ENCODE results near the gene EMC10.

The EMC10 gene

GRCh38 chr19:50453243-50453642 is 23.1 kb upstream of the EMC10 start:
- Histone ChIP-seq H3K36me3 (ENCODE audit: control insufficient read depth in 1 of 2, insufficient read depth in 2 of 2, low read depth in 1 of 2, low read length in 2 of 2) (peaks cover 0 to 16% of the 10 kb centered on the region in 2 experiments), H3K4me2 (ENCODE audit: low read length, poor library complexity, severe bottlenecking) (no peak overlapping the region), H3K27ac (ENCODE audit: low read length, poor library complexity, severe bottlenecking) (no peak overlapping the region), H3K79me1 (replicated peaks; ENCODE audit: low read length, poor library complexity, severe bottlenecking) (no peaks in the 10 kb centered on the region), H3K4me1 (ENCODE audit: control insufficient read depth, insufficient read depth, low read depth, low read length) (no peaks in the 10 kb centered on the region), H3K4me3 (ENCODE audit: insufficient read depth in 1 of 2, low read depth in 1 of 2, low read length in 2 of 2) (no peak overlapping the region), H4K91ac (ENCODE audit: low read length) (no peak overlapping the region), H2BK12ac (ENCODE audit: low read length in 2 of 2) (no peak overlapping the region), H2BK120ac (ENCODE audit: low read depth, low read length) (no peak overlapping the region), H3K14ac (ENCODE audit: low read length in 2 of 2) (no peak overlapping the region), H3K23ac (ENCODE audit: low read length in 2 of 2) (no peak overlapping the region), H3K27me3 (ENCODE audit: control insufficient read depth in 1 of 2, insufficient read depth in 1 of 2, low read length in 2 of 2) (peaks cover 10 to 55% of the 10 kb centered on the region in 2 experiments), H2AK5ac (ENCODE audit: low read length, severe bottlenecking) (no peak overlapping the region), H3K9me3 (ENCODE audit: control insufficient read depth, low read length) (no peaks in the 10 kb centered on the region), H2BK15ac (ENCODE audit: low read depth, poor library complexity, severe bottlenecking) (no peak overlapping the region), H3K4ac (ENCODE audit: low read depth in 1 of 2, low read length in 2 of 2) (no peak overlapping the region), H2AFZ (ENCODE audit: low read depth, low read length) (no peak overlapping the region), H3K18ac (ENCODE audit: low read depth in 1 of 2, low read length in 2 of 2) (no peak overlapping the region), H4K8ac (ENCODE audit: low read length) (no peak overlapping the region), H3K9ac (ENCODE audit: low read length) (no peak overlapping the region), H2BK5ac (ENCODE audit: low read depth, low read length, poor library complexity, severe bottlenecking) (no peak overlapping the region)
- 100% methylated on average over 3 of the region's 3 CpGs for WGBS
- no peak for DNase-seq

- Histone ChIP-seq H2AFZ (ENCODE audit: low read depth, low read length) (no peak overlapping the region), H3K79me1 (replicated peaks; ENCODE audit: low read length, poor library complexity, severe bottlenecking) (no peaks in the 10 kb centered on the region), H3K27me3 (ENCODE audit: control insufficient read depth in 1 of 2, insufficient read depth in 1 of 2, low read length in 2 of 2) (peaks cover 3 to 44% of the 10 kb centered on the region in 2 experiments), H3K18ac (ENCODE audit: low read depth in 1 of 2, low read length in 2 of 2) (no peak overlapping the region), H2AK5ac (ENCODE audit: low read length, severe bottlenecking) (no peak overlapping the region), H3K4ac (ENCODE audit: low read depth in 1 of 2, low read length in 2 of 2) (no peak overlapping the region), H3K4me3 (ENCODE audit: insufficient read depth in 1 of 2, low read depth in 1 of 2, low read length in 2 of 2) (no peak overlapping the region), H3K36me3 (ENCODE audit: control insufficient read depth in 1 of 2, insufficient read depth in 2 of 2, low read depth in 1 of 2, low read length in 2 of 2) (peaks cover 0 to 15% of the 10 kb centered on the region in 2 experiments), H3K14ac (ENCODE audit: low read length in 2 of 2) (no peak overlapping the region), H3K4me2 (ENCODE audit: low read length, poor library complexity, severe bottlenecking) (no peak overlapping the region), H4K91ac (ENCODE audit: low read length) (no peak overlapping the region), H3K9ac (ENCODE audit: low read length) (no peak overlapping the region), H3K23ac (ENCODE audit: low read length in 2 of 2) (no peak overlapping the region), H2BK120ac (ENCODE audit: low read depth, low read length) (no peak overlapping the region), H2BK15ac (ENCODE audit: low read depth, poor library complexity, severe bottlenecking) (no peak overlapping the region), H3K27ac (ENCODE audit: low read length, poor library complexity, severe bottlenecking) (no peak overlapping the region), H3K4me1 (ENCODE audit: control insufficient read depth, insufficient read depth, low read depth, low read length) (peaks cover 11% of the 10 kb centered on the region), H3K9me3 (ENCODE audit: control insufficient read depth, low read length) (no peaks in the 10 kb centered on the region), H2BK12ac (ENCODE audit: low read length in 2 of 2) (no peak overlapping the region), H4K8ac (ENCODE audit: low read length) (no peak overlapping the region), H2BK5ac (ENCODE audit: low read depth, low read length, poor library complexity, severe bottlenecking) (no peak overlapping the region)
- 61% methylated on average over 2 of the region's 2 CpGs for WGBS
- DNase-seq: no peak
Observed at GRCh38 chr19:50455992-50456391, 20.3 kb upstream of the EMC10 start.

- Histone ChIP-seq H4K8ac (ENCODE audit: low read length) (no peak overlapping the region), H3K4me2 (ENCODE audit: low read length, poor library complexity, severe bottlenecking) (no peak overlapping the region), H3K27ac (ENCODE audit: low read length, poor library complexity, severe bottlenecking) (no peak overlapping the region), H2BK15ac (ENCODE audit: low read depth, poor library complexity, severe bottlenecking) (no peak overlapping the region), H3K79me1 (replicated peaks; ENCODE audit: low read length, poor library complexity, severe bottlenecking) (no peaks in the 10 kb centered on the region), H2AFZ (ENCODE audit: low read depth, low read length) (no peak overlapping the region), H2BK120ac (ENCODE audit: low read depth, low read length) (no peak overlapping the region), H3K9ac (ENCODE audit: low read length) (no peak overlapping the region), H3K36me3 (ENCODE audit: control insufficient read depth in 1 of 2, insufficient read depth in 2 of 2, low read depth in 1 of 2, low read length in 2 of 2) (peaks cover 0 to 15% of the 10 kb centered on the region in 2 experiments), H3K27me3 (ENCODE audit: control insufficient read depth in 1 of 2, insufficient read depth in 1 of 2, low read length in 2 of 2) (peaks cover 0 to 41% of the 10 kb centered on the region in 2 experiments), H2BK12ac (ENCODE audit: low read length in 2 of 2) (no peak overlapping the region), H3K4me3 (ENCODE audit: insufficient read depth in 1 of 2, low read depth in 1 of 2, low read length in 2 of 2) (no peak overlapping the region), H3K9me3 (ENCODE audit: control insufficient read depth, low read length) (no peaks in the 10 kb centered on the region), H2AK5ac (ENCODE audit: low read length, severe bottlenecking) (no peak overlapping the region), H2BK5ac (ENCODE audit: low read depth, low read length, poor library complexity, severe bottlenecking) (no peak overlapping the region), H3K4me1 (ENCODE audit: control insufficient read depth, insufficient read depth, low read depth, low read length) (peaks cover 12% of the 10 kb centered on the region), H3K23ac (ENCODE audit: low read length in 2 of 2) (no peak overlapping the region), H3K4ac (ENCODE audit: low read depth in 1 of 2, low read length in 2 of 2) (no peak overlapping the region), H3K18ac (ENCODE audit: low read depth in 1 of 2, low read length in 2 of 2) (no peak overlapping the region), H4K91ac (ENCODE audit: low read length) (no peak overlapping the region), H3K14ac (ENCODE audit: low read length in 2 of 2) (no peak overlapping the region)
- 78% methylated on average over 5 of the region's 5 CpGs for WGBS
- DNase-seq: no peak
Observed at GRCh38 chr19:50457300-50457699, 19.0 kb upstream of the EMC10 start.

- no peak overlapping the region for H3K18ac ChIP-seq (ENCODE audit: low read depth in 1 of 2, low read length in 2 of 2)
- H2BK15ac ChIP-seq (ENCODE audit: low read depth, poor library complexity, severe bottlenecking): no peak overlapping the region
- peaks cover 0 to 15% of the 10 kb centered on the region in 2 experiments for H3K36me3 ChIP-seq (ENCODE audit: control insufficient read depth in 1 of 2, insufficient read depth in 2 of 2, low read depth in 1 of 2, low read length in 2 of 2)
- 76% methylated on average over 50 of the region's 50 CpGs for WGBS
- no peak overlapping the region for H4K91ac ChIP-seq (ENCODE audit: low read length)
- H3K4me1 ChIP-seq (ENCODE audit: control insufficient read depth, insufficient read depth, low read depth, low read length): peaks cover 12% of the 10 kb centered on the region
- no peak overlapping the region for H2BK12ac ChIP-seq (ENCODE audit: low read length in 2 of 2)
- no peak overlapping the region for H3K9ac ChIP-seq (ENCODE audit: low read length)
- no peak overlapping the region for H2BK5ac ChIP-seq (ENCODE audit: low read depth, low read length, poor library complexity, severe bottlenecking)
- H2AK5ac ChIP-seq (ENCODE audit: low read length, severe bottlenecking): no peak overlapping the region
- H3K14ac ChIP-seq (ENCODE audit: low read length in 2 of 2): no peak overlapping the region
- no peak overlapping the region for H2AFZ ChIP-seq (ENCODE audit: low read depth, low read length)
- no peak overlapping the region for H4K8ac ChIP-seq (ENCODE audit: low read length)
- no peak overlapping the region for H3K27ac ChIP-seq (ENCODE audit: low read length, poor library complexity, severe bottlenecking)
- no peaks in the 10 kb centered on the region for H3K79me1 ChIP-seq (replicated peaks; ENCODE audit: low read length, poor library complexity, severe bottlenecking)
- H3K4ac ChIP-seq (ENCODE audit: low read depth in 1 of 2, low read length in 2 of 2): no peak overlapping the region
- H3K27me3 ChIP-seq (ENCODE audit: control insufficient read depth in 1 of 2, insufficient read depth in 1 of 2, low read length in 2 of 2): peaks cover 0 to 41% of the 10 kb centered on the region in 2 experiments
- H3K4me3 ChIP-seq (ENCODE audit: insufficient read depth in 1 of 2, low read depth in 1 of 2, low read length in 2 of 2): peak overlapping the region in 1 of 2 experiments; percentile 56
- H2BK120ac ChIP-seq (ENCODE audit: low read depth, low read length): no peak overlapping the region
- DNase-seq: no peak
- H3K4me2 ChIP-seq (ENCODE audit: low read length, poor library complexity, severe bottlenecking): no peak overlapping the region
- no peak overlapping the region for H3K23ac ChIP-seq (ENCODE audit: low read length in 2 of 2)
- no peaks in the 10 kb centered on the region for H3K9me3 ChIP-seq (ENCODE audit: control insufficient read depth, low read length)
Observed at GRCh38 chr19:50458396-50459066, 17.8 kb upstream of the EMC10 start.
